Heart right ventricle (tissue), 16 donors: Measurements from ENCODE around the gene NUP50. TPM values are rescaled to one million over a fixed set of nuclear protein-coding genes. Genes with fewer than 3 reads are reported as not detected.

Experiments used
- ATAC-seq, 8 donors: fragments of 200-7000 bp; cut with Tn5 transposase; one replicate each; pipeline ENCODE4 v1.9.1; 2020; ENCODE audit warnings: mild to moderate bottlenecking in 8 of 8, moderate library complexity in 8 of 8, moderate number of reproducible peaks in 1 of 8
- DNase-seq, 2 donors: peaks; one replicate each; pipeline ENCODE4 v3.0.0-alpha.2; 2020
- H3K27ac ChIP-seq, 10 donors: fragments of 200-600 bp; sonication (generic) in 2 of 10; one replicate each; pipeline versions ENCODE4 v1.5.0 to v1.8.0; 2020 to 2022; ENCODE audit warnings: mild to moderate bottlenecking in 3 of 10
- H3K27me3 ChIP-seq, 7 donors: fragments of 200-600 bp; one replicate each; pipeline ENCODE4 v1.8.0; 2021 to 2022; ENCODE audit warnings: mild to moderate bottlenecking in 2 of 7
- H3K36me3 ChIP-seq, 9 donors: fragments of 200-600 bp; sonication (generic) in 1 of 9; one replicate each; pipeline versions ENCODE4 v1.5.0 to v1.8.0; 2020 to 2022; ENCODE audit warnings: mild to moderate bottlenecking in 2 of 9
- H3K4me1 ChIP-seq, 9 donors: fragments of 200-600 bp; sonication (generic) in 1 of 9; one replicate each; pipeline versions ENCODE4 v1.5.0 to v1.8.0; 2020 to 2022; ENCODE audit warnings: mild to moderate bottlenecking in 4 of 9
- H3K4me3 ChIP-seq, 10 donors: fragments of 200-600 bp; sonication (generic) in 2 of 10; one replicate each; pipeline versions ENCODE4 v1.5.0 to v1.8.0; 2020 to 2022; ENCODE audit warnings: mild to moderate bottlenecking in 7 of 10, moderate library complexity in 2 of 10
- H3K9me3 ChIP-seq, 11 donors: fragments of 200-600 bp in 10 of 11; sonication (generic) in 2 of 11; one replicate each; pipeline versions ENCODE4 v1.5.0 to v1.8.0; 2013 to 2022; ENCODE audit warnings: mild to moderate bottlenecking in 2 of 11, control low read depth in 1 of 11, moderate library complexity in 1 of 11
- CTCF ChIP-seq, 9 donors: fragments of 200-600 bp; sonication (generic) in 2 of 9; IDR thresholded peaks; one replicate each; pipeline versions ENCODE4 v1.5.0 to v1.8.0; 2021 to 2022; ENCODE audit warnings: antibody characterized with exemption in 9 of 9, mild to moderate bottlenecking in 5 of 9, moderate library complexity in 1 of 9
- WGBS, 2 donors: extraction: QIAGEN DNeasy Blood & Tissue Kit; methylation state at CpG; one replicate each; pipeline ENCODE4 v1.1.7; 2013; ENCODE audit warnings: inconsistent platforms in 1 of 2; 5-methylcytosine and 5-hydroxymethylcytosine counted together
- intact Hi-C, 10 donors: fragments of 100-400 bp; cut with DNase I; formaldehyde crosslinking; loops; one replicate each; pipeline versions ENCODE4 v1.11.1 to v1.14.2; 2022
- polyA plus RNA-seq, 2 donors: library from polyadenylated mRNA; stranded (reverse); fragments of 200-250 nt; gene quantifications; one replicate each; pipeline ENCODE4 v1.2.3, GENCODE V29; 2013
- total RNA-seq, 10 donors: library from RNA; stranded (reverse); fragmentation: NEBNext Ultra II Directional in 3 of 10; extraction: Animal tissue kit (Norgen Biotek cat#: 25700) in 3 of 10; gene quantifications; one replicate each; pipeline versions ENCODE4 v1.2.1 to v1.2.4, GENCODE V29; 2021 to 2023
- donor health status: Arrhythmogenic right ventricular cardiomyopathy.
- donor health status: ischemic (EF 13 %, LVEDD 7.1; RV severe dilation, severe dysfunction).
- donor health status: healthy with polysubstance abuse.
- donor health status: DM: no; HTN: yes; CAD: no.
- donor health status: DM: no; HTN: no; CAD: no.
- donor health status: ischemic (EF 25% LVEDD 6.9; RV normal size, moderate dysfunction).
- donor health status: ischemic (EF 25% LVEDD 5.7; RV mildly dilated, moderate dysfunction).
- donor health status: healthy.
- donor health status: DM: yes; HTN: yes; CAD: no.
- donor health status: Ischemic cardiomyopathy.
- donor health status: ischemic (EF 35%, LVEDD 5.7; RV mildly dilated, moderate dysfunction).
- donor health status: nonischemic (EF 11% LVEDD 7.7; RV severe dilation, severe dysfunction).
- donor health status: DM: yes; HTN: yes; CAD: no.
- donor health status: PGD.
- donor health status: ischemic (EF 29% LVEDD 5.4; RV normal size, mild dysfunction).
- donor health status: nonischemic (EF 23%, LVEDD 6.1; RV moderate dilation, normal function).

The NUP50 gene
- total and polyA plus RNA-seq, 12 donors: 5.7 to 21.2 (median 14.3) TPM

- DNase-seq (no peak), ATAC-seq (peak in 7 of 8 donors; percentile 30 to 54 (median 48))
- intact Hi-C loops: no loop called here
- Histone ChIP-seq H3K36me3 (no peaks in the 10 kb centered on the region), H3K4me1 (peaks cover 0 to 70% (median 8%) of the 10 kb centered on the region in 9 donors), H3K9me3 (no peaks in the 10 kb centered on the region), H3K4me3 (no peak overlapping the region), H3K27me3 (no peaks in the 10 kb centered on the region), H3K27ac (peak overlapping the region in 2 of 10 donors; percentile 1 to 82)
- no peak for TF ChIP-seq CTCF (IDR thresholded peaks at IDR 0.05)
- 67 to 72% methylated on average over 16 of the region's 16 CpGs for WGBS, 2 donors
These were observed 64.1 kb downstream of the NUP50 start for GRCh38 chr22:45227645-45228400.

DNA sequence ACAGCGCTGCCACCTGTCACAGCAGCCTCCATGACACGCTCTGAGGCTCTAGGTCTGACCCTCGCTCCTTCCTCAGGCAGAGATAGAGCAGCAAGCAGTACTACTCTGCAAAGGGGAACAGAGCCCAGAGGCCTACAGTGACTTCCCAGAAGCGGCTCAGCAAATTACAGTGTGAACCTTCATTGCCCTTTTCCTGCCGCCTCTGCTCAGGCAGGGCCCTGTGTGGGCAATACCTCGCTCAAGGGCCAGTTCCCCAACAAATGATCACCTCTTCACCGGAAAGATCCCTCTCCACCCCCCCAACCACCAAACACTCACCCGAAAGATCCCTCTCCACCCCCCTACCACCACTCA is 64.7 kb downstream of the NUP50 start:
- Histone ChIP-seq H3K9me3 (no peaks in the 10 kb centered on the region), H3K27me3 (no peaks in the 10 kb centered on the region), H3K4me3 (no peak overlapping the region), H3K36me3 (no peaks in the 10 kb centered on the region), H3K27ac (peak overlapping the region in 2 of 10 donors; percentile 1 to 82), H3K4me1 (peaks cover 0 to 65% (median 8%) of the 10 kb centered on the region in 9 donors)
- ATAC-seq (peak in 4 of 8 donors; percentile 23 to 68 (median 34)), DNase-seq (no peak)
- TF ChIP-seq CTCF (IDR thresholded peaks at IDR 0.05): no peak
- intact Hi-C loops: no loop called here
- WGBS, 2 donors: 96 to 98% methylated on average over 8 of the region's 8 CpGs

DNA sequence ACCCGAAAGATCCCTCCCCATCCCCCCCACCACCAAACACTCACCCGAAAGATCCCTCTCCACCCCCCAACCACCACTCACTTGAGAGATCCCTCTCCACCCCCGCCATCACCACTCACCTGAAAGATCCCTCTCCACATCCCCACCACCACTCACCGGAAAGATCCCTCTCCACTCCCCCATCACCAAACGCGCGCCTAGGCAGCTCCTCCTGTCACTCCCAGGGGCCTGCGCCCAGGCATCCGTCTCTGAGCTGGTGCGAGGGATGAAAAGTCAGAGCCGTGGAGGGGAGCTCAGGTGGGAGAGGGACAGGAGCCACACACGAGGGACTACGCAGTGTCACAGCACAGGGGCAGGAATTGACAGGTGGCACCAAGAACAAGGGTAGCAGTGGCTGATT is 65.5 kb downstream of the NUP50 start:
- no peaks in the 10 kb centered on the region for H3K36me3 ChIP-seq
- H3K27ac ChIP-seq: no peak overlapping the region
- H3K4me1 ChIP-seq: peaks cover 0 to 68% (median 8%) of the 10 kb centered on the region in 9 donors
- intact Hi-C loops: no loop called here
- DNase-seq: no peak
- no peaks in the 10 kb centered on the region for H3K27me3 ChIP-seq
- 85 to 86% methylated on average over 11 to 13 of the region's 13 CpGs for WGBS, 2 donors
- no peak overlapping the region for H3K4me3 ChIP-seq
- H3K9me3 ChIP-seq: no peaks in the 10 kb centered on the region
- no peak for TF ChIP-seq CTCF (IDR thresholded peaks at IDR 0.05)
- no peak for ATAC-seq

- intact Hi-C loops: no loop called here
- no peak for ATAC-seq
- TF ChIP-seq CTCF (IDR thresholded peaks at IDR 0.05): no peak
- 87% methylated on average over 16 of the region's 16 CpGs for WGBS, 2 donors
- Histone ChIP-seq H3K36me3 (peaks cover 0 to 4% (median 0%) of the 10 kb centered on the region in 9 donors), H3K27ac (peak overlapping the region in 1 of 10 donors; percentile 32), H3K4me1 (peaks cover 0 to 69% (median 8%) of the 10 kb centered on the region in 9 donors), H3K27me3 (no peaks in the 10 kb centered on the region), H3K9me3 (no peaks in the 10 kb centered on the region), H3K4me3 (no peak overlapping the region)
- no peak for DNase-seq
These were observed 66.4 kb downstream of the NUP50 start for GRCh38 chr22:45230026-45230721.
